ENCODE results near the gene KCNN3. TPM values are rescaled to one million over a fixed set of nuclear protein-coding genes. Genes with fewer than 3 reads are reported as not detected.
A peak's percentile ranks its signal among the peaks of the same experiment; 100 is the strongest.

Gene KCNN3
- total RNA-seq, 2 donors from 2014 or later, result 1.9 to 2.0 TPM

- peak; percentile 86 for DNase-seq (ENCODE audit: low spot score)
- intact Hi-C loops (cut with DNase I), result no loop called here
Measured at GRCh38 chr1:154669464-154670282, 200.4 kb downstream of the KCNN3 start.

- DNase-seq (ENCODE audit: low spot score), result no peak
- intact Hi-C loops (cut with DNase I), result no loop called here
Measured at GRCh38 chr1:154666051-154666790, 203.9 kb downstream of the KCNN3 start.

- intact Hi-C loops (cut with DNase I), result loop anchor here in 1 of 2 donors (2.0 kb wide), 1 partner anchor 212 kb away; no protein-coding TSS in a partner anchor
Measured at GRCh38 chr1:154664331-154665002, 205.6 kb downstream of the KCNN3 start.

GRCh38 chr1:154663471-154664060 is 206.5 kb downstream of the KCNN3 start:
- no peak for DNase-seq (ENCODE audit: low spot score)
- intact Hi-C loops (cut with DNase I), result loop anchor here in 1 of 2 donors (2.0 kb wide), 1 partner anchor 213 kb away; no protein-coding TSS in a partner anchor

More at GRCh38 chr1:154664331-154665002, 205.6 kb downstream of the KCNN3 start:
- DNase-seq (ENCODE audit: low spot score), result no peak

- intact Hi-C loops (cut with DNase I), result no loop called here
- DNase-seq (ENCODE audit: low spot score), result no peak
Measured at GRCh38 chr1:154661110-154661509, 209.0 kb downstream of the KCNN3 start.

GRCh38 chr1:154659823-154660592 is 210.1 kb downstream of the KCNN3 start:
- intact Hi-C loops (cut with DNase I), result no loop called here
- no peak for DNase-seq (ENCODE audit: low spot score)

GRCh38 chr1:154657556-154657955 is 212.5 kb downstream of the KCNN3 start:
- intact Hi-C loops (cut with DNase I), result no loop called here
- no peak for DNase-seq (ENCODE audit: low spot score)

- no peak for DNase-seq (ENCODE audit: low spot score)
Measured at GRCh38 chr1:154652893-154653292, 217.2 kb downstream of the KCNN3 start.

More at GRCh38 chr1:154652893-154653292, 217.2 kb downstream of the KCNN3 start:
- intact Hi-C loops (cut with DNase I), result no loop called here

Other genes starting within 250 kb of the KCNN3 start
- 10 to 100 TPM; 26.5 to 31.5 TPM for gene PMVK, start 66.4 kb upstream of the KCNN3 start, total RNA-seq
- gene PBXIP1, start 85.8 kb upstream of the KCNN3 start, total RNA-seq, result 100 to 1,000 TPM in 1 of 2 donors, 10 to 100 TPM in 1; 95.3 to 138 TPM
- gene PYGO2, start 91.5 kb upstream of the KCNN3 start, total RNA-seq, result 10 to 100 TPM; 17.0 to 19.2 TPM
- 100 to 1,000 TPM; 135 to 149 TPM for gene SHC1, start 100.5 kb upstream of the KCNN3 start, total RNA-seq
- gene CKS1B, start 104.4 kb upstream of the KCNN3 start, total RNA-seq, result 10 to 100 TPM; 22.5 to 23.4 TPM
- gene FLAD1, start 113.1 kb upstream of the KCNN3 start, total RNA-seq, result 10 to 100 TPM; 18.3 to 21.6 TPM
- not detected for gene LENEP, start 123.3 kb upstream of the KCNN3 start, total RNA-seq
- gene ZBTB7B, start 132.5 kb upstream of the KCNN3 start, total RNA-seq, result 10 to 100 TPM; 50.5 to 72.8 TPM
- 1 to 10 TPM in 1 of 2 donors, under 1 TPM in 1; 0.48 to 1.1 TPM for gene DCST2, start 163.5 kb upstream of the KCNN3 start, total RNA-seq
- gene DCST1, start 163.5 kb upstream of the KCNN3 start, total RNA-seq, result not detected
- 100 to 1,000 TPM; 146 to 178 TPM for gene ADAM15, start 181.0 kb upstream of the KCNN3 start, total RNA-seq
- 1 to 10 TPM; 2.0 to 2.6 TPM for gene EFNA4, start 193.5 kb upstream of the KCNN3 start, total RNA-seq
- gene EFNA3, start 208.6 kb upstream of the KCNN3 start, total RNA-seq, result 1 to 10 TPM; 2.0 TPM